Measurements from ENCODE around the gene ASPG. TPM values are rescaled to one million over a fixed set of nuclear protein-coding genes. Genes with fewer than 3 reads are reported as not detected.
A peak's percentile ranks its signal among the peaks of the same experiment; 100 is the strongest.

The ASPG gene
- polyA plus RNA-seq, 3 donors = 0.01 TPM; not detected in 2

GRCh38 chr14:104094709-104095425 is 9.4 kb downstream of the ASPG start:
- H3K27me3 Mint-ChIP-seq (ENCODE audit: low read depth in 3 of 3) = peaks cover 0 to 4% (median 2%) of the 10 kb centered on the region in 3 donors
- no peaks in the 10 kb centered on the region for H3K36me3 Mint-ChIP-seq
- Histone ChIP-seq H3K9ac (ENCODE audit: insufficient read depth, low read length, poor library complexity, severe bottlenecking) (no peak overlapping the region), H3K27ac (ENCODE audit: low read depth in 1 of 2, low read length in 2 of 2) (no peak overlapping the region), H3K4me1 (ENCODE audit: control insufficient read depth in 1 of 2, insufficient read depth in 2 of 2, low read length in 2 of 2) (no peaks in the 10 kb centered on the region), H2AFZ (ENCODE audit: insufficient read depth, low read depth, low read length, poor library complexity, severe bottlenecking) (no peak overlapping the region), H3K36me3 (replicated peaks in 1 of 2; ENCODE audit: control insufficient read depth in 1 of 2, insufficient read depth in 2 of 2, low read length in 2 of 2) (no peaks in the 10 kb centered on the region), H3K9me3 (replicated peaks in 1 of 2; ENCODE audit: control insufficient read depth in 1 of 2, insufficient read depth in 1 of 2, low read length in 2 of 2) (no peaks in the 10 kb centered on the region), H3K4me3 (replicated peaks in 1 of 3; ENCODE audit: low read depth in 2 of 3, low read length in 3 of 3) (no peak overlapping the region), H3K27me3 (ENCODE audit: control insufficient read depth in 2 of 2, insufficient read depth in 2 of 2, low read length in 2 of 2) (no peaks in the 10 kb centered on the region), H3K4me2 (replicated peaks; ENCODE audit: extremely low read depth, low read length, poor library complexity, severe bottlenecking) (no peak overlapping the region), H4K20me1 (ENCODE audit: insufficient read depth, low read length) (no peaks in the 10 kb centered on the region), H3K79me2 (ENCODE audit: insufficient read depth, low read length) (no peaks in the 10 kb centered on the region)
- H3K4me1 Mint-ChIP-seq = peaks cover 3% of the 10 kb centered on the region
- TF ChIP-seq CTCF (IDR thresholded peaks at IDR 0.05) = peak; percentile 99
- no peaks in the 10 kb centered on the region for H3K9me3 Mint-ChIP-seq
- H3K4me3 Mint-ChIP-seq = no peak overlapping the region
- H3K27ac Mint-ChIP-seq = peak overlapping the region in 1 of 7 donors; percentile 54
- 53% methylated on average over 35 of the region's 35 CpGs for WGBS (ENCODE audit: insufficient coverage)
- intact Hi-C loops (cut with micrococcal nuclease) = no loop called here
- DNase-seq = peak; percentile 20 to 45 (median 24)

GRCh38 chr14:104095426-104096310 is 10.2 kb downstream of the ASPG start:
- no peak overlapping the region for H3K4me2 ChIP-seq (replicated peaks; ENCODE audit: extremely low read depth, low read length, poor library complexity, severe bottlenecking)
- H3K9me3 ChIP-seq (replicated peaks in 1 of 2; ENCODE audit: control insufficient read depth in 1 of 2, insufficient read depth in 1 of 2, low read length in 2 of 2) = no peaks in the 10 kb centered on the region
- no peaks in the 10 kb centered on the region for H4K20me1 ChIP-seq (ENCODE audit: insufficient read depth, low read length)
- no peak for DNase-seq
- no peaks in the 10 kb centered on the region for H3K36me3 Mint-ChIP-seq
- H3K9me3 Mint-ChIP-seq = no peaks in the 10 kb centered on the region
- 93% methylated on average over 27 of the region's 31 CpGs for WGBS (ENCODE audit: insufficient coverage)
- H3K4me1 Mint-ChIP-seq = peaks cover 3% of the 10 kb centered on the region
- H2AFZ ChIP-seq (ENCODE audit: insufficient read depth, low read depth, low read length, poor library complexity, severe bottlenecking) = no peak overlapping the region
- H3K36me3 ChIP-seq (replicated peaks in 1 of 2; ENCODE audit: control insufficient read depth in 1 of 2, insufficient read depth in 2 of 2, low read length in 2 of 2) = no peaks in the 10 kb centered on the region
- H3K27ac Mint-ChIP-seq = no peak overlapping the region
- no peak overlapping the region for H3K9ac ChIP-seq (ENCODE audit: insufficient read depth, low read length, poor library complexity, severe bottlenecking)
- H3K4me1 ChIP-seq (ENCODE audit: control insufficient read depth in 1 of 2, insufficient read depth in 2 of 2, low read length in 2 of 2) = no peaks in the 10 kb centered on the region
- H3K4me3 Mint-ChIP-seq = no peak overlapping the region
- no peak overlapping the region for H3K27ac ChIP-seq (ENCODE audit: low read depth in 1 of 2, low read length in 2 of 2)
- no peaks in the 10 kb centered on the region for H3K79me2 ChIP-seq (ENCODE audit: insufficient read depth, low read length)
- no peaks in the 10 kb centered on the region for H3K27me3 ChIP-seq (ENCODE audit: control insufficient read depth in 2 of 2, insufficient read depth in 2 of 2, low read length in 2 of 2)
- intact Hi-C loops (cut with micrococcal nuclease) = no loop called here
- no peak overlapping the region for H3K4me3 ChIP-seq (replicated peaks in 1 of 3; ENCODE audit: low read depth in 2 of 3, low read length in 3 of 3)
- no peak for TF ChIP-seq CTCF (IDR thresholded peaks at IDR 0.05)
- H3K27me3 Mint-ChIP-seq (ENCODE audit: low read depth in 3 of 3) = peaks cover 0 to 4% (median 2%) of the 10 kb centered on the region in 3 donors

Data from CD14-positive monocyte (primary cell).